Urothelium cell line (cell line): ENCODE data around the gene PLEKHA1.
A peak's percentile ranks its signal among the peaks of the same experiment; 100 is the strongest.

Experiments used
- DNase-seq: peaks from one replicate; pipeline ENCODE4 v3.0.0; 2011; ENCODE audit warnings: low spot score, mixed read lengths
- FAIRE-seq: peaks from 2 replicates; lab custom pipeline; 2011; peaks lifted over from hg19 to GRCh38; lab: Jason Lieb, UNC

PLEKHA1 gene

GRCh38 chr10:122459561-122460273 lies 85.2 kb downstream of the PLEKHA1 start:
- no peak for FAIRE-seq

GRCh38 chr10:122460891-122461293 lies 86.4 kb downstream of the PLEKHA1 start:
- FAIRE-seq = no peak

More at GRCh38 chr10:122459561-122460273, 85.2 kb downstream of the PLEKHA1 start:
- DNase-seq = peak; percentile 33

GRCh38 chr10:122461367-122461728 lies 86.8 kb downstream of the PLEKHA1 start, which contains the start of gene HTRA1:
TSS of gene HTRA1 (plus strand) at chr10:122461553. CDS start at chr10:122461653, 100 bp downstream.
- DNase-seq = peak; percentile 88
- no peak for FAIRE-seq

More at GRCh38 chr10:122460891-122461293, 86.4 kb downstream of the PLEKHA1 start:
- no peak for DNase-seq

- DNase-seq = peak; percentile 39
- FAIRE-seq = no peak
These were observed 87.4 kb downstream of the PLEKHA1 start for GRCh38 chr10:122461729-122462532.

- DNase-seq = peak; percentile 35
- FAIRE-seq = no peak
These were observed 88.3 kb downstream of the PLEKHA1 start for GRCh38 chr10:122462533-122463465.

GRCh38 chr10:122463466-122464249 lies 89.2 kb downstream of the PLEKHA1 start:
- FAIRE-seq (no peak), DNase-seq (no peak)

GRCh38 chr10:122464250-122464510 lies 89.7 kb downstream of the PLEKHA1 start:
- DNase-seq = no peak
- no peak for FAIRE-seq

- DNase-seq (no peak), FAIRE-seq (no peak)
These were observed 90.1 kb downstream of the PLEKHA1 start for GRCh38 chr10:122464586-122464985.

GRCh38 chr10:122465401-122466040 lies 91.0 kb downstream of the PLEKHA1 start:
- FAIRE-seq (no peak), DNase-seq (no peak)

- DNase-seq (no peak), FAIRE-seq (no peak)
These were observed 92.5 kb downstream of the PLEKHA1 start for GRCh38 chr10:122466951-122467381.

GRCh38 chr10:122467701-122468100 lies 93.2 kb downstream of the PLEKHA1 start:
- no peak for FAIRE-seq
- DNase-seq = no peak

- no peak for DNase-seq
- no peak for FAIRE-seq
These were observed 93.9 kb downstream of the PLEKHA1 start for GRCh38 chr10:122468307-122468925.

GRCh38 chr10:122468926-122469781 lies 94.6 kb downstream of the PLEKHA1 start:
- DNase-seq = peak; percentile 74
- FAIRE-seq = peak; percentile 86

- DNase-seq (no peak), FAIRE-seq (no peak)
These were observed 95.3 kb downstream of the PLEKHA1 start for GRCh38 chr10:122469848-122470247.

GRCh38 chr10:122471531-122472177 lies 97.1 kb downstream of the PLEKHA1 start:
- DNase-seq (no peak), FAIRE-seq (no peak)

GRCh38 chr10:122473116-122473515 lies 98.6 kb downstream of the PLEKHA1 start:
- no peak for DNase-seq
- no peak for FAIRE-seq

GRCh38 chr10:122474131-122474818 lies 99.8 kb downstream of the PLEKHA1 start:
- no peak for DNase-seq
- no peak for FAIRE-seq
